Ammon's horn (tissue), 1 donor: ENCODE data around the gene GGA2.
"Not testable (repeated sequence)": the region's sequence is repeated elsewhere in the genome, so short reads cannot be mapped to it uniquely, and the experiment has no call there.

Experiments
- DNase-seq: peaks from one replicate; pipeline ENCODE4 v3.0.0-alpha.2; 2016; ENCODE audit warnings: low spot score

Gene GGA2

GRCh38 chr16:23476289-23476688 is 34.0 kb downstream of the GGA2 start:
- DNase-seq: no peak

DNA sequence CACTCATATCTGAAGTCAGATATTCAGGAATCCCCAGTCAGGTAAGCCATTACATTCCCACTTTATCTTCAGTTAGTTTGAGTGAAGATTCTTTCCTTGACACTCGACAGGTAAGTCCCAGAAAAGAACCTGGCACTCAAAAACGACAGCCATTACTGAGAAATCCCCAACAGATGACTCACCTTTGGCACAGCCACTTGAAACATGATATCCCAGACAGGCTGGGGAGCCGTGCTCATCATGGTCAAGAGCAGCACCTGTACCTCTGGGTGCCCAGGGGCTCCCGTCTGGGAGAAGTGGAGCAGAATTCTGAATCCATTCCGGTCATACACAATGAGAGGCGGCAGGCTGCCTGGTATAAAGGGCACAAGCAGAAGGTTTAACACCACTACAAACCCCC is 40.5 kb downstream of the GGA2 start:
- no peak for DNase-seq

GRCh38 chr16:23466162-23466885 is 44.0 kb downstream of the GGA2 start:
- DNase-seq: no peak

- no peak for DNase-seq
Observed at GRCh38 chr16:23465179-23465578, 45.1 kb downstream of the GGA2 start.

DNA sequence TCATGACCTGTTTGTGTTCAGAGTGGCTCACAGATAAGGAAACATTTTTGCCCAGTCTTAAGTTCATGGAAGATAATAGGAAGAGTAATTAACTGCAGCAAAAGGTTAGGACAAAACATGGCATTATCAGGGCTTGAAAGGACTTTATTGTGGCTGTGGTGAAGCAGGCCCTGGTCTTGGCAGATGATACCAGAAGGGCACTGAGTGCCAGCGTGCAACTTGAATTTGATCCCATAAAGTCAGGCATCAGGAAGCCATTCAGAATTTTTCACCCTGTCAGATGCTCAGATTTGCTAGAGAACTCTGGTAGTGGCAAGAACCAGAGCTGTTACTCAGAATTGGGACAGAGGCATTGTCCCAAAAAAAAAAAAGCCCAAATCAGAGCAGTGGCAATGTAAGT is 46.1 kb downstream of the GGA2 start:
- peak; percentile 79 for DNase-seq

DNA sequence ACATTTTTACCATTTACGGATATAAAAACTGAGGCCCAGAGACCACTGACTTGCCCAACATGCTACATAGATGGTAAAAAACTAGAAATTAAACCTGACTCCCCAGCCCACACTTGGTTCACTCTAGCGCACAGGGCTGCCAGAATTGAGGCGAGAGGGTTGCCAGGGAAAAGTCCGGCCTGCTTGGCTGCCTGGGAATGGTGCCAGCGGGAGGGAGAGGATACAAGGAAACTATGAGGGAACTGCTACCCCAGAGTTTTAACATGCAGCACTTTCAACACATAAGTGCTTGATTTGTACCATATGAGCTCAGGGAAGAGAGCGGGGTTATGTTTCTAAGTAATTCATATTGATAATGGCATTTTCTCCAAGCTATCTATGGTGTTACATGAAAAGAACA is 47.3 kb downstream of the GGA2 start:
- peak; percentile 75 for DNase-seq

GRCh38 chr16:23453338-23454052 is 56.8 kb downstream of the GGA2 start:
- no peak for DNase-seq

- peak; percentile 84 for DNase-seq
Observed at GRCh38 chr16:23452572-23453337, 57.5 kb downstream of the GGA2 start, which contains the start of gene COG7. Gene COG7 (minus strand): TSS chr16:23453189. CDS start chr16:23452994, 195 bp downstream.

- DNase-seq: no peak
Observed at GRCh38 chr16:23452221-23452571, 58.1 kb downstream of the GGA2 start.

- DNase-seq: no peak
Observed at GRCh38 chr16:23448392-23448791, 61.9 kb downstream of the GGA2 start.

GRCh38 chr16:23437542-23437941 is 72.8 kb downstream of the GGA2 start:
- not testable (repeated sequence) for DNase-seq

DNA sequence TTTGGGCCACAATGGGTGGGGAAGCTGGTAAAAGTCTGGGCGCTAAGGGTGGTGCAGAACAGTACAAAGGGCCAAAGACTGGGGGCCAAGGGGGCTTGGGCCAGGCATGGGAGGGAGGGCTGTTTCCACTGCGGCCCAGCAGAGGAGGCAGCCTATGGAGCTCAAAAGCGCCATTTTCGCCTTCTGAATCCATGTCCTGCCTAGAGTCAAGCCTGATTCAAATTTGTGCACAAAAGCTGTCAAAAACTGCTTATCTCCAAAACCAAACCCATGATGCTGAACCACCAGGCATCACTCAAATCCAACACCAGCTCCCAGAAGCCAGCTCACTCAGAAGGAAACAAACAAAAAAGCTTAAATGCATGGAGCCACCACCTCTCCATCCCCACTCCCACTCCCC is 73.3 kb downstream of the GGA2 start:
- DNase-seq: no peak

DNA sequence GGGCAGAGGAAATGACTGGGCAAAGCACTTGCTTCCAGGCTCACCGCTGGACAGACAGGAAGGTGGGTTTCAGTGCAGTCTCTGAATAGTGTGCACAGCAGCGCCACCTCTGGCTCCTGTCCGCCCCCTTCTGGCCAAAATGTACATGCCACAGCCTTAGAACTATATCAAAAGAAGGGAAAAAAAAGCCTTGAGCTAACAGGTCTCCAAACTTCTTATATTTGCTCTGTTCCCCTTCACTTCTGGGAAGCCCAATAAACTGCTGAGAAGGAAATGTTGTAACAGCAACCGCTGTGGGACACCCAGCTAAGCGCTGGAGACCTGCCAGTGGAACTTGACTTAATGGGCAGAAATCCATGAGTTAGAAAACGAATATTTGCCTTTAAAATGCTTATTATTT is 74.8 kb downstream of the GGA2 start:
- peak; percentile 36 for DNase-seq

DNA sequence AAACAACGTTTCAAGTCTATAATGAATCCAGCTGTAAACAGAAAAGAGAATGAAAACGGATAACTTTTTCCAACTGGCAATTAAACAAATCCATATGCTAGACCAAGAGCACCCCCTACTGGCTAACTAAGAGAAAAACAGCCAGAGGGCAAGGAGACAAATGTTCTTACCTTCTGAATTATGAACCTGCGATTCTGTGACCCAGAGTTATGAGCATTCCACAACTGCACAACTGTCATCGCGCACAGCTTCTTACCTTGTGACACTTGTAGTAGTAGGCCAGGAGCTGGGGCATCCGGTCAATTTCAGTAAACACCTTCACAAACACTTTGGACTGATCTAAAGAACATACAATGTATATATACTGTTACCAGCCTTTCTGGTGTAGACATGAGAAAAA is 75.9 kb downstream of the GGA2 start:
- DNase-seq: peak; percentile 75

DNA sequence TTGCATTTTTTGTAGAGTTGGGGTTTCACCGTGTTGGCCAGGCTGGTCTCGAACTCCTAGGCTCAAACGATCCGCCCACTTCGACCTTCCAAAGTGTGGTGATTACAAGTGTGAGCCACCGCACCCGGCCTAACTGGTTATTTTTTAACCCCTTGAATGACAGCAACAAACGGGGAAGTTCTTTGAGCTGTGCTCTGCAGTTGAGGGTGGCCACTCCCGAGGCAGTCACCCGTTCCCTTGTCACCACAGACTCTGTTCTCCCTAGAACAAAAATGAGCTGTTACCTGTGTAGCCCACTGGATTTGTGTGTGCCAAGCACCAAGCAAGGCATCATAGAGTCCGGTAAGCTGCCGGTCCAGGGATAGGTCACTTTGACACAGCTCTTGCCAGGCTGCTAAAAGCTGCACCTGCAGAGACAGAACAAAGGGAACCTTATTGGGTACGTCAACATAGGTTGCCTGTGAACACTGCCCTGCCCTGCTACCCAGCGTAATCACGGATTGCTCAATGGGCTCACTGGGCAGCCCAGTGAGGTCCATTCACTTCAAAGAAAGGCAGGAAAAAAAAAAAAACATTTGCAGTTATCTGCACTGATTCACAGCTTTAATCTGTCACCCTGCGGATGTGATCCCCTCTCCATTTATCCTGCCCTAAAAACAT is 76.9 kb downstream of the GGA2 start:
- DNase-seq: no peak

DNA sequence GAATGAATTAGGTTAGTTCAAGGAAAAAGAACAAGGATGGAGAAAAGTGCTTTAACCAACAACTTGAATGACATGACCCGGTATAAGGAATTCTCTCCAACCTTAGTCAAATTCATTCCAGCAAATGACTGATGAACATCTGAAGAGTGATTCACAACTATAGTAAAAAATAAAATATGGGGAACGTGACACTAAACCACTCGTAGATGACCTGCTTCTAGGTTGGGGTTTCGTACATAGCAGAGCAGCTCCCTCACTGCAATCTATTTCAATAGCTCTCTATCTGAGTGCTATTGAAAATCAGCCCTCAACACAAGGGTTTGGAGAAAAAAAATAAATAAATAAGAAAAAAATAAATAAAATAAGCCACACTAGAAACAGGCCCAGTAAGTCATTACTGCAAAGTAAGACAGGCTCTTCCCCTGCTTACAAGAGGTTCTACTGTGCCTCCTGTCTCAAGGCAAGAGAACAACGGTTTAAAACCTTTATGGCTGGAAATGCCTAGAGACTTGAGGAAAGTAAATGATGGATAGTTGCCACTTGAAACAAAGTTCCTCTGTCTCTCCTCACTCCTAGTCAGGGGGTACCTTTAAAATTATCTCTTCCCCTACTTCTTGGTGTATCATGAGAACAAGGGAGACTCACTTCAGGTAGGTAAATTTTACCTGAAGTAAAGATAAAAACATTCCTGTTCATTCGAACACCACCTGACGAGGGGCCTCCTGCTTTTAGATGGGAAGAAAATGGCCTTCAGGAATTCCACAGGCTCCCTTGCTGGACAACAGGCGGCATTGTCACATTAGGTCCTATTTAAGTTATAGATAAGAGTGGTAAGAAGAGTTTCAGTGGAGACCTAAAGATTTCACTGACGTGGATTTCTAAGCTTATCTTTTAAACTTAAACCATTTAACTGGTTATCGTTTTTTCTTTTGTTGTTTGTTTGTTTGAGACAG is 77.8 kb downstream of the GGA2 start:
- no peak for DNase-seq

DNA sequence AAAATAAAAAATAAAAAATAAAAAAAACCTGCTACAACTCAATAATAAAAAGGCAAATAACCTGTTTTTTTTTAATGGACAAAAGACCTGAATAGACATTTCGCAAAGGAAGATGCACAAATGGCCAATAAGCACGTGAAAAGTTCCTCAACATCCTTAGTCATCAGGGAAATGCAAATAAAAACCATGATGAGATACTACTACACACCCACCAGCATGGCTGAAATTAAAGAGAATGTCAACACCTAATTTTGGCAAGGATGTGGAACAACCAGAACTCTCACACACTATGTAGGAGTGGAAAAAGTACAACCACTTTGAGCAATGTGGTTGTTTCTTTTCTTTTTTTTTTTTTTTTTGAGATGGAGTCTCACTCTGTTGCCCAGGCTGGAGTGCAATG is 81.9 kb downstream of the GGA2 start:
- DNase-seq: peak; percentile 54

DNA sequence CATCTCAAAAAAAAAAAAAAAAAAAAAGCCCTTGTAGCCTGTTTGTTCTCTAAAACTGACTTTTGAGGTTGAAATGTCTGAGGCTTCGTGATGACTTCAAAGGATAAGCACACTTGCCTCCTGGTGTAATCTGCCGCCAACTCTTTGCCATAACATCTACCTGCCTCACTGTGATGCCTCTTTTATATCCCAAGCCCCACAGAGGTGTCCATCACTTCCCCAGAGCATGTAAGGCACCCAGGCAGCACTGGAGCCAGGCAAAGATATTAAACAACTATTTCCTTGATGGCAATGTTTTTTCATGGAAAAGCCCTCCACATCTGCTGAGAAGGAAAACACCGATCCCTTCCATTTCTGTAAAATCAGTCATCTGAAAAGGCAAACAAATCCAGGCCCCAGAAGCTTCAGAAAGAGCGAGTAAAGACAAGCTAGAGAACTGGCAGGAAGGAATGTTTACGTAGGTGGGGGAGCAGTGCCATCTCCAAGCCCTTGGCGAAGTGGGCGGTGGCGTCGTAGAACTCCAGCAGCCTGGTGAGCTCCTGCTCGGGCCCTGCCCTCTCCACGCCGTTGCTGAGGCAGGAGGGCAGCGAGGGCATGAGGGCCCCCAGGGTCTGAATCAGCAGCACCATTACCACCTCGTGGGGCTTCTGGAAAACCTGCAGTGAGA is 85.9 kb downstream of the GGA2 start:
- no peak for DNase-seq

DNA sequence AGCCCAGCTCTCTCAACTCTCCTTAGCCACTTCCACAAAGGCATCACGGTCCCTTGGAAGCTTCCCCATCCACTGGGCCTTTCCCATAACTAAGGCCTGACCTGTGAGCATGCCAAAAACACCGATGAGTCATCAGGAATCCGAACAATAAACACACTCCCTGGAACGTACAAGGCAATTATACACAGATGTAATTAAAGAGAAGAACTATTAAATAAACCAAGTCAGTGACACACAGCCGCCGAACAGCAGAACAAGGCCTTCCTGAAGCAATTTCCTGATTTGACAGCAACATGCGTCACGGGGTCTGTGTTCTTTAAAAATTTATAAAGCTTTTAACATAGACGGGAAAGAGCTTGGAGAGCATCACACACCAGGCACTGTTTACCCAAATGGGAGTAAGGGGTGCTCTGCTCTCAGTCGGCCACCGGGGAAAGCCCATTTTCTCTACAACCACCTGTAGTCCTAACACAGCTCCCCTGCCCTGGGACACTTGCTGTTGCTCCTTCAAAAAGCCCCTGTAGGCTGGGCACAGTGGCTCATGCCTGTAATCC is 86.7 kb downstream of the GGA2 start:
- peak; percentile 44 for DNase-seq

GRCh38 chr16:23420011-23420410 is 90.3 kb downstream of the GGA2 start:
- no peak for DNase-seq
